NCI-H2171 (cell line): Measurements from ENCODE around the gene PREX1.
"Not testable (repeated sequence)": the region's sequence is repeated elsewhere in the genome, so short reads cannot be mapped to it uniquely, and the experiment has no call there.

Experiments
- DNase-seq: peaks from one replicate; lab custom pipeline; 2025; lab: John Stamatoyannopoulos, UW

PREX1 gene

DNA sequence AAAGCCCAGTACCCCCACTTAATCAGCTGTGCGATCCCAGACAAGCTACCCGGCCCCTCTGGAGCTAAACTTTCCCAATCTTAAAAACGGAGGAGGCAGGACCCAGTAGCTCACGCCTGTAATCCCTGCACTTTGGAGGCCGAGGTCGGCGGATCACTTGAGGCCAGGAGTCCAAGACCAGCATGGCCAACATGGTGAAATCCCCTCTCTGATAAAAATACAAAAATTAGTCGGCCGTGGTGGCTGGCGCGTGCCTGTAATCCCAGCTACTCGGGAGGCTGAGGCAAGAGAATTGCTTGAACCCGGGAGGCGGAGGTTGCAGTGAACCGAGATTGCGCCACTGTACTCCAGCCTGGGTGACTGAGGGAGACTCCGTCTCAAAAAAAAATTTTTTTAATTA lies 1.3 kb downstream of the PREX1 start:
- DNase-seq, result not testable (repeated sequence)

- DNase-seq, result no peak
These were observed 1.7 kb downstream of the PREX1 start for GRCh38 chr20:48826069-48826468.

- DNase-seq, result no peak
These were observed 2.3 kb downstream of the PREX1 start for GRCh38 chr20:48825566-48825920.

- no peak for DNase-seq
These were observed 2.8 kb downstream of the PREX1 start for GRCh38 chr20:48824830-48825565.

- DNase-seq, result no peak
These were observed 3.8 kb downstream of the PREX1 start for GRCh38 chr20:48823960-48824498.

DNA sequence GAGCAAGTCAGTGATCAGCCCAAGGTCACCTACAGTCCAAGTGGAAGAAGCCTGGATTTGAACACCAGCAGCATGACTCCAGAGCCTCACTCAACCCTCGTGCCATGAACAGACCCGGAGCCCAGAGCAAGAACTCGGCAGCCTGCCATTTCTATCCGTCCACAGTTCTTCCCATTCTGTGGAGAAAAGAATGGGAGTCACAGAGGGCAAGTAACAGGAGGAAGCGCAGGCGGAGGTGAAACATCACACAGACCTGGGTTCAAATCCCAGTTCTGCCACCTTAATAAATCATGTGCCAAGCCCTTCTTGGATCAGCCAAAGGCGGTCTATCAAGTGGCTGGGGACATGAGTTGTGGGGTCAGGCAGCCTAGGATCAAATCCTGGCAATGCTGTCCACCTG lies 4.3 kb downstream of the PREX1 start:
- no peak for DNase-seq

DNA sequence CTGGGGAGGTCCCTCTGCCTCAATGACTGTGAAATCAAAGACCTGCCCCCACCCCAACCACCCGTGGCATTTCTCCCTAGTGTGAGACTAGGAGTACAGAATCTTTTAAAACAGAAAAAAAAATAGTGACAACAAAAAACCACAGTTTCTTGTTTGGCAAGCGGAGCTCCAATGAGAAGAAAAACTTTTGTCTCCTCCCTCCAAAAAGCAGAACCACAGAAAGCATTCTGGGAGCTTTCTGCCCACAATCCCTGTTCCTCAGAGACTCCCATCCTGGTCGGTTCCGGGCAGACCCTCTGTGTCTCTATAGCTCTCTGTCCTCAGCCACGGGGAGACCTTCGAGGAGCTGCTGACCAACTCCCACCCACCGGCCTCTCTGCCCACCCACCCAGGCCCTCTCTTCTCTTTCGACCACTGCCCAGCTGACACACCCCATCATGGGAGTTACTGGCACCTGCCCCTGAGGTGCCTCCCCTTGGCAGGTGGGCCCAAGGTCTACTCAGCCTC lies 4.9 kb downstream of the PREX1 start:
- no peak for DNase-seq

- no peak for DNase-seq
These were observed 5.6 kb downstream of the PREX1 start for GRCh38 chr20:48822178-48822577.

- no peak for DNase-seq
These were observed 6.4 kb downstream of the PREX1 start for GRCh38 chr20:48821261-48821920.

- no peak for DNase-seq
These were observed 7.2 kb downstream of the PREX1 start for GRCh38 chr20:48820649-48820973.

GRCh38 chr20:48819821-48820648 lies 7.8 kb downstream of the PREX1 start:
- no peak for DNase-seq

GRCh38 chr20:48819089-48819488 lies 8.7 kb downstream of the PREX1 start:
- DNase-seq, result no peak

DNA sequence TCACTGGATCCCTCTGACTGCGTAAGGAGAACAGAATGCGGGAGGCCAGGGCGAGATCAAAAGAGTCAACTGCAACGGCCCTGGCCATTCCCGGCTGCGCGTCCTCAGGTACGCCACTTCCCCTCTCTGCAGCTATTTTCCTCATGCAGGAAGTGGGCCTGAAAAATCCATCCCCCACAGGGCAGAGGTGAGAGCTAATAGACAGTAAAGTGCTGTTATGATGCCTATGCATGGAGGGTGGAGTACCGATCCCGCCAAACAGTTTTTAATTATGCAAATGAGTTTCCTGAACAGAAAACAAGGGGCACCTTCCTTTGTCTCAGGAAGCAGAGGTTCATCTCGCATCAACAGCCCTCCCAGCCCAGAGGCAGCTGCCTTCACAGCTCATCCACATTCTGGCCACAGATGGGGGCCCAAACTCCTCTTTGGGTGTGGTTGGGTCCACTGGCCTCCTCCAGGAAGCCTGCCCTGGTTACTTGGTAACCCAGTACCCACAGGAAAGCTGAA lies 9.3 kb downstream of the PREX1 start:
- no peak for DNase-seq

DNA sequence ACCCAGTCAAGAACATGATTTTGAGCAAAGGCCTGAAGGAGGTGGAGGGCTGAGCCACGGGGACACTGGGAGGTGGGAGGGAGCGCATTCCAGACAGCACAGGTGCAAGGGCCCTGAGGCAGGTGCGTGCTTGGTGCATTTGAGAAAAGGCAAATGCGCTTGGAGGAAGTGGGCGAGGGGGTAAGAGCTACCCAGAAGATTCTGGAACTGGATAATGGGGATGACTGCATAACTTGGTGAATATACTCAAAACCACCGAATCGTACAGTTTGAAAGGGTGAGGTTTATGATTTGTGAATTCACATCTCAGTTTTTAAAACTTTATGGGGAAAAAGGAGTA lies 9.8 kb downstream of the PREX1 start:
- DNase-seq, result no peak

DNA sequence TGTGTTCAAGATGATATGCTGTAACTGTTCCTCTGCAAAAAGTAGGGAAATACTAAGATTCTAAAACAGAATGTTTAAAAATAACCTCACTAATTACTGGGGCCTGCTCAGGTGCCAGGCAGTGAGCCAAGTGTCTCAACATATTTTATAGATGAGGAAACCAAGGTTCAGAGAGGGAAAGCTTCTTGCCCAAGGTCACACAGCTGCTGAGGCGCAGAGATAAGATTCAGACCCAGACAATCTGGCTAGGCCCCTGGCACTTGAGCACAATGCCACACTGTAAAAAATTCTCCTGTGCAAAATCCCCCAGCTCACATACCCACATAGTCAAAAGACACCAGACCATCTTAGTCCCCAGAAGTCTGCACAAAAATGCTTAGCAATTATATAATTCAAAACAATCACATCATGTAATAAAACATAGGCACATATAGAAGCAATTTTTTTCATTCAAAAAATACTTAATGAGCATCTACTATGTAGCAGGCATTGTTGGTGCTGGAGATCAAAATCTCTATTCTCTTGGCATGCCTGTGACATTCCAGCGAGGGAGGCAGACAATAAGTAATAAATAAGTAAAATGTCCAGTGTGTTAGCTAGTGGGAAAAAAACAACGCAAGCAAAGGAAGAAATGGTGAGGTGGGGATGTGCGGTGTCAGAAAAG lies 10.3 kb downstream of the PREX1 start:
- DNase-seq, result no peak

DNA sequence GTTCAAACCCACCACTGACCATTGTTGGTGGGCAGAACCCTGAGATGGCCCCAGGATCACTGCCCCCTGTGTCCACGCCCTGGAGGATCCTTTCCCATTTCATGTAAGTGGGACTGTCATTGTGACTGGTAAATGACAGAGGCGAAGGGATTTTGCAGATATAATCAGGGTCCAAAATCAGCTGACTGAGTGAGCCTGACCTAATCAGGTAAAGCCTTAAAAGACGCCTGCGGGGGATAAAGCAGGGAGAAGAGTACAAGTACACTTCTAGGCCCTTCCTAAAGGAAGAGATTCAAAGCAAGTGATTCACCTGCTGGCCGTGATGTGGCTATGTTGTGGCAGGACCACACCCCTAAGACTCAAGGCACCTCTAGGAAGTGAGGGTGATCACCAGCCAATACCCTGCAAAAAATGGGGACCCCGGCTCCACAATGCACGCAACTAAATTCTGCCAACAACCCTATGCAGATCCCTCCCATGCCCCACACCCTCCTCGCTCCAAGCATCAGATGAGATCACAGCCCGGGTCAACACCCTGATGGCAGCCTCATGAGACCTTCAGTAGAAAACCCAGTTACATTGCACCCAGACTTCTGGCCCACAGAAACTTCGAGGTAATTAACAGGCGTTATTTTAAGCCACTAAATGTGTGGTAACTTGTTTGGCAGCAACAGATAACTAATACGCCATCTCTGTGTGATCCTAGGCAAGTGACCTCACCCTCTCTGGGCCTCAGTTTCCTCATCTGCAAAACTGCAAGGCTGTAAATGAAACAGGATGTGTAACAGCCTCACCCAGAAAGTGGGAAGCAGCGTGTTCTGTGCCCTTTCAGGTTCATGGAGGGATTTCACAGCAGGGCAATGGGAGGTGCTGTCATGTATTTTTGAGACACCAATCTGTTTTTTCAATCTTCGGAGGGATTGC lies 11.3 kb downstream of the PREX1 start:
- DNase-seq, result no peak

DNA sequence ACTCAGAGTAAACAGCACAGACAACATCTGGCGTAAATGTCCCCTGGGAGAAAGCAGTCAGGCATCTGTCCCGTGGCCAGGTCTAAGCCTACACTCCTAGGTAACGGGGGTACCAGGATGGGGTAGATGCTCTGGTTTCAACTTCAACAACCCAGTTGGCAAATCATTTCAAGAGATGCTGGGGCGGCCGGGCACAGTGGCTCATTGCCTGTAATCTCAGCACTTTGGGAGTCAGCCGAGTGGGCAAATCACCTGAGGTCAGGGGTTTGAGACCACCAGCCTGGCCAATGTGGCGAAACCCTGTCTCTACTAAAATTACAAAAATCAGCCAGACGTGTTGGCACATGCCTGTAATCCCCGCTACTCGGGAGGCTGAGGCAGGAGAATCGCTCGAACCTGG lies 12.3 kb downstream of the PREX1 start:
- peak; percentile 66 for DNase-seq

DNA sequence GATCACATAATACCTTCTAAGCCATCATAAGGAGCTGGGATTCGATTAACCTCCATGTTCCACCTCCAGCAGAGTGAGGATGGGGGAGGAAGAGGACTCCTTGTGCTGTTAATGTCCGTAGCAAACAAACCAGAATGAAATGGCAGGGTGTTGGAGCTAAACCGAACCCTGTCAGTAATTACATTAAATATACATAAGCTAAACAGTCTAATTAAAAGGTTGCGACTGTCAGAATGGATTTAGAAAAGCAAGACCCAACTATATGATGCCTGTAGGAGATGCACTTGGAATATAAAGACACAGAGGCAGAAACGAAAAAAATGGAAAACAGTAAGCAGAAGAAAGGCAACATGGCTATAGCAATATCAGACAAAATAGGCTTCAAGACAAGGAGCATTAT lies 13.2 kb downstream of the PREX1 start:
- DNase-seq, result no peak

GRCh38 chr20:48813930-48814546 lies 13.8 kb downstream of the PREX1 start:
- no peak for DNase-seq

DNA sequence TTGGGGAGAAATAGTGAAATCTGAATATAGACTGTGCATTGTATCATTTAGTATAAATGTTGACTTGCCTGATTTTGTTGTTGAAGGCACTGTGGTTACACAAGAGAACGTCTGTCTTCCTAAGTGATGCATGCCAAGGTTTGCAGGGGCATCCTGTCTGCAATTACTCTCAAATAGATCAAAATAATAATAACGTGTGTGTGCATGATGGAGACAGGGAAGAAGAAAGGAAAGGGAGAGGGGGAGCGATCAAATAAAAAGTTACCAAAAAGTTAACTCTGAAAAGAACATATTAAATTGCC lies 14.4 kb downstream of the PREX1 start:
- no peak for DNase-seq
